Retinal pigment epithelial cell (primary cell): Measurements from ENCODE around the gene TSC22D2.

Experiments
- DNase-seq: peaks from one replicate; pipeline ENCODE4 v3.0.0-alpha.2; 2010; ENCODE audit warnings: low read depth
- H3K4me3 ChIP-seq: 2 replicates; pipeline ENCODE4 v1.5.1; 2011; ENCODE audit warnings: mild to moderate bottlenecking, low read length, control low read depth, moderate library complexity
- CTCF ChIP-seq: conservative IDR thresholded peaks from 2 replicates; pipeline ENCODE4 v1.5.1; 2011; ENCODE audit warnings: low read depth, low read length, control low read depth, inconsistent platforms

Gene TSC22D2

GRCh38 chr3:150421799-150422548 lies 13.9 kb downstream of the TSC22D2 start:
- H3K4me3 ChIP-seq: no peak overlapping the region
- TF ChIP-seq CTCF: no peak
- DNase-seq: no peak

GRCh38 chr3:150422907-150423306 lies 14.8 kb downstream of the TSC22D2 start:
- no peak overlapping the region for H3K4me3 ChIP-seq
- no peak for TF ChIP-seq CTCF
- DNase-seq: no peak

GRCh38 chr3:150423761-150424160 lies 15.7 kb downstream of the TSC22D2 start:
- H3K4me3 ChIP-seq: no peak overlapping the region
- no peak for TF ChIP-seq CTCF
- no peak for DNase-seq

- no peak for TF ChIP-seq CTCF
- H3K4me3 ChIP-seq: no peak overlapping the region
- DNase-seq: no peak
These were observed 18.2 kb downstream of the TSC22D2 start for GRCh38 chr3:150426292-150426691.

GRCh38 chr3:150428562-150428961 lies 20.5 kb downstream of the TSC22D2 start:
- H3K4me3 ChIP-seq: no peak overlapping the region
- no peak for TF ChIP-seq CTCF
- no peak for DNase-seq

GRCh38 chr3:150429767-150430671 lies 21.9 kb downstream of the TSC22D2 start:
- no peak overlapping the region for H3K4me3 ChIP-seq
- no peak for DNase-seq
- no peak for TF ChIP-seq CTCF

GRCh38 chr3:150433347-150433746 lies 25.2 kb downstream of the TSC22D2 start:
- no peak for DNase-seq
- no peak for TF ChIP-seq CTCF
- H3K4me3 ChIP-seq: no peak overlapping the region
